Psoas muscle (tissue), 8 donors: ENCODE measurements around the gene RARA. TPM values are rescaled to one million over a fixed set of nuclear protein-coding genes. Genes with fewer than 3 reads are reported as not detected.
"Not testable (repeated sequence)": the region's sequence is repeated elsewhere in the genome, so short reads cannot be mapped to it uniquely, and the experiment has no call there.

Source experiments
- ATAC-seq, 4 donors: fragments of 200-7000 bp; cut with Tn5 transposase; one replicate each; pipeline ENCODE4 v1.9.1; 2020; ENCODE audit warnings: moderate library complexity in 3 of 4, mild to moderate bottlenecking in 2 of 4
- DNase-seq, 2 donors: peaks; one replicate each; pipeline ENCODE4 v3.0.0-alpha.2; 2020
- H3K27ac ChIP-seq: fragments of 200-600 bp; one replicate; pipeline ENCODE4 v1.8.0; 2022
- H3K27me3 ChIP-seq, 3 donors: fragments of 200-600 bp in 1 of 3; one replicate each; pipeline versions ENCODE4 v1.6.1 to v1.8.0; 2013 to 2022; ENCODE audit warnings: low read length in 2 of 3, mild to moderate bottlenecking in 2 of 3, moderate library complexity in 1 of 3; ENCODE audit not compliant: insufficient read depth in 3 of 3
- H3K36me3 ChIP-seq, 2 donors: fragments of 200-600 bp in 1 of 2; one replicate each; pipeline versions ENCODE4 v1.6.1 to v1.8.0; 2013 to 2022; ENCODE audit warnings: low read depth in 1 of 2, mild to moderate bottlenecking in 1 of 2, moderate library complexity in 1 of 2; ENCODE audit not compliant: insufficient read depth in 1 of 2
- H3K4me1 ChIP-seq: fragments of 200-600 bp; one replicate; pipeline ENCODE4 v1.8.0; 2022
- H3K4me3 ChIP-seq: fragments of 200-600 bp; one replicate; pipeline ENCODE4 v1.8.0; 2022; ENCODE audit warnings: mild to moderate bottlenecking
- H3K9me3 ChIP-seq: fragments of 200-600 bp; one replicate; pipeline ENCODE4 v1.8.0; 2022
- WGBS, 3 donors: extraction: QIAGEN DNeasy Blood & Tissue Kit; methylation state at CpG; one replicate each; pipeline versions ENCODE4 v1.1.6 to v1.1.7; 2013; 5-methylcytosine and 5-hydroxymethylcytosine counted together
- intact Hi-C, 2 donors: fragments of 100-400 bp; cut with DNase I; formaldehyde crosslinking; loops; one replicate each; pipeline versions ENCODE4 v1.11.0 to v1.14.2; 2022
- polyA plus RNA-seq, 3 donors: library from polyadenylated mRNA; stranded (reverse); fragments of 200-250 nt; gene quantifications; one replicate each; pipeline ENCODE4 v1.2.3, GENCODE V29; 2013
- total RNA-seq, 4 donors: library from RNA; stranded (reverse); fragmentation: NEBNext Ultra II Directional in 2 of 4; extraction: Animal tissue kit (Norgen Biotek cat#: 25700) in 2 of 4; gene quantifications; one replicate each; pipeline versions ENCODE4 v1.2.1 to v1.2.4, GENCODE V29; 2021 to 2023
- TF ChIP-seq, protein P1 (sequence below): fragments of 200-600 bp; IDR thresholded peaks from one replicate; pipeline ENCODE4 v1.8.0; 2022; ENCODE audit warnings: antibody characterized with exemption
- donor health status: healthy with polysubstance abuse.
- donor health status: DM: no; HTN: no; CAD: no; lungs with moderate emphysema.
- donor health status: Bipolar disorder and iron deficiency.
- donor health status: healthy.
- donor health status: DM: yes; HTN: yes; CAD: no.
- donor health status: DM: no; HTN: no; CAD: no.
- donor health status: DM: no; HTN: no; CAD: no.
- donor health status: DM: yes; HTN: yes; CAD: no.

RARA gene
- total and polyA plus RNA-seq, 7 donors: 15.0 to 76.9 (median 41.6) TPM

DNA sequence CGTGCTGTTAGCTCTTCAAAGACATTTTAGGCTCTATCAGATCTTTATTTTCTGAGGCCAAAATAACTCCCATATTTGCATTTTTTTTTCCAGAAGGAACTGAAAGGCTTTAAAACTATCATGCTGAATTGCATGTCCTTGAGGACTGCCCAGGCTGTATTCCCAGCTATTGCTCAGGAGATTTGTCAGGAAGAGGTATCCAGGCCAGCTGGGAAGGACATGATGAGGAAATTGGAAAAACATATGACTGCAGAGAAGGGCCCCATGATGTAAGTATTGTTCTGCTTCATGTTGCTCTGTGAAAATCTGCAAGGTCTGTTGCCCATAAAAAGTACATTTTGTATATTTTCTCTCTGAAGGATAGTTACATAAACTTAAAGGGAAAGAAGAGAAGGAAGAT lies 15.6 kb upstream of the RARA start:
- TF ChIP-seq, protein P1, sequence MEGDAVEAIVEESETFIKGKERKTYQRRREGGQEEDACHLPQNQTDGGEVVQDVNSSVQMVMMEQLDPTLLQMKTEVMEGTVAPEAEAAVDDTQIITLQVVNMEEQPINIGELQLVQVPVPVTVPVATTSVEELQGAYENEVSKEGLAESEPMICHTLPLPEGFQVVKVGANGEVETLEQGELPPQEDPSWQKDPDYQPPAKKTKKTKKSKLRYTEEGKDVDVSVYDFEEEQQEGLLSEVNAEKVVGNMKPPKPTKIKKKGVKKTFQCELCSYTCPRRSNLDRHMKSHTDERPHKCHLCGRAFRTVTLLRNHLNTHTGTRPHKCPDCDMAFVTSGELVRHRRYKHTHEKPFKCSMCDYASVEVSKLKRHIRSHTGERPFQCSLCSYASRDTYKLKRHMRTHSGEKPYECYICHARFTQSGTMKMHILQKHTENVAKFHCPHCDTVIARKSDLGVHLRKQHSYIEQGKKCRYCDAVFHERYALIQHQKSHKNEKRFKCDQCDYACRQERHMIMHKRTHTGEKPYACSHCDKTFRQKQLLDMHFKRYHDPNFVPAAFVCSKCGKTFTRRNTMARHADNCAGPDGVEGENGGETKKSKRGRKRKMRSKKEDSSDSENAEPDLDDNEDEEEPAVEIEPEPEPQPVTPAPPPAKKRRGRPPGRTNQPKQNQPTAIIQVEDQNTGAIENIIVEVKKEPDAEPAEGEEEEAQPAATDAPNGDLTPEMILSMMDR: no peak
- Histone ChIP-seq H3K4me1 (peaks cover 10% of the 10 kb centered on the region), H3K9me3 (no peaks in the 10 kb centered on the region), H3K36me3 (no peaks in the 10 kb centered on the region), H3K27ac (peak overlapping the region; percentile 69), H3K4me3 (no peak overlapping the region), H3K27me3 (no peaks in the 10 kb centered on the region)
- no peak for DNase-seq
- intact Hi-C loops: loop anchor here in 1 of 2 donors (10.0 kb wide), 1 partner anchor 279 kb away; the partner anchor contains the start of gene CSF3
- peak in 3 of 4 donors; percentile 31 to 54 (median 37) for ATAC-seq
- 41 to 74% (median 73%) methylated on average over 1 of the region's 1 CpG for WGBS, 3 donors

DNA sequence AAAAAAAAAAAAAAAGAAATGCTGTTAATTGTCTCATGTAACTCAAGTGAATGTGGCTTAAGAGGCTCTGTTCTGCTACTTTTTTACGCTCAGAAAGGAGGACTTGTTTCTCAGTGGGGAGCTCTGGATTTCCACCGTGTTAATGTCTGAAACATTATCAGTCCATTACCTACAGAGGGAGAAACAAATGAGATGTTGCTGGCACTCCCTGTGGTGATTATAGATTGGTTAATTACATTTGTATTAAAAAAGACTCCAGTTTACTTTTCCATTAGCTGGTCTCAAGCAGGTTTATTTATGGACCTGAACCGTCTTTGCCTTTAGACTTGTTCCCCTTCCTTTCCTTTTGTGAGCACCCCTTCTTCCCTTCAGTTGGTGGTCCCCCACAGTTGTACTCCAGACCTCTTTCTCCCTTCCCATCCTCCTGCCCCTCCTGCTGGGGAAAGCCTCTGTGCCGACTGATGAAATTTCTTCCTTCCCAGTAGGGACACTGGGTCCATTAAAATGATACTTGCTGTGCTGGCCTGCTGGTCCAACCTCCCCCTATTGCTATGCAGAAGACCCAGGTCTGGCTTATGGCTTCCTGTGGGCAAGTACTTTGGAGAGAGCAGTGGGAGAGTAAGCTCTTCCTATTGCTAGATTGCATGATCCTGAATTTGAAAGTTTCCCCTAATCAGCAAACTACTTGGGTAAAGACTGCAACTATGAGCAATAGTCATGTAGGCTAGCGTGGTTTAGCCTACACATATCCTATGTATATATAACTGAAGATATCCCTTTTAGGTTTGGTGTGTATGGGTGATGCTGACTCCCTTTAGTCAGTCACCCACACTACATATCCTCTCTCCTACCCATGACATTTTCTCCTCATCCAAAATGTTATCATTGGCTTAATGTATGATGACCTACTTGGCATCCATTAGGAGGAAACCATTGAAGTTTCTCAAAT lies 13.2 kb upstream of the RARA start:
- Histone ChIP-seq H3K4me3 (no peak overlapping the region), H3K27me3 (no peaks in the 10 kb centered on the region), H3K4me1 (peaks cover 11% of the 10 kb centered on the region), H3K9me3 (no peaks in the 10 kb centered on the region), H3K27ac (peak overlapping the region; percentile 43), H3K36me3 (no peaks in the 10 kb centered on the region)
- ATAC-seq (no peak), DNase-seq (peak in 1 of 2 donors; percentile 4)
- TF ChIP-seq, protein P1: no peak
- 71 to 77% (median 75%) methylated on average over 5 of the region's 5 CpGs for WGBS, 3 donors
- intact Hi-C loops: loop anchor here in 1 of 2 donors (10.0 kb wide), 1 partner anchor 281 kb away; the partner anchor contains the start of gene CSF3

DNA sequence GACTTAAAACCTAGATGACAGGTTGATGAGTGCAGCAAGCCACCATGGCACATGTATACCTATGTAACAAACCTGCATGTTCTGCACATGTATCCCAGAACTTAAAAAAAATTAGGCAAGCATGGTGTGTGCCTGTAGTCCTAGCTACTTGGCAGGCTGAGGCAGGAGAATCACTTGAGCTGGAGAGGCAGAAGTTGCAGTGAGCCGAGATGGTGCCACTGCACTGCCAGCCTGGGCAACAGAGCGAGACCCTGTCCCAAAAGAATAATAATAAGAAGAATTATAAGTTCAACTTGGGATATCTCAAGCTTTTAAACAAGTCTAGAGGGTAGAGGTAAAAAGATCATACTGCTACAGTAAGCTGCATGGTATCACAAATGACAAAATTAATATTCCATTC lies 11.5 kb upstream of the RARA start:
- ATAC-seq (no peak), DNase-seq (no peak)
- Histone ChIP-seq H3K27ac (no peak overlapping the region), H3K9me3 (no peaks in the 10 kb centered on the region), H3K36me3 (no peaks in the 10 kb centered on the region), H3K4me3 (no peak overlapping the region), H3K27me3 (no peaks in the 10 kb centered on the region), H3K4me1 (peaks cover 5% of the 10 kb centered on the region)
- intact Hi-C loops: loop anchor here in 1 of 2 donors (10.0 kb wide), 1 partner anchor 283 kb away; the partner anchor contains the start of gene CSF3
- 83 to 87% (median 85%) methylated on average over 2 of the region's 2 CpGs for WGBS, 3 donors
- TF ChIP-seq, protein P1: no peak

DNA sequence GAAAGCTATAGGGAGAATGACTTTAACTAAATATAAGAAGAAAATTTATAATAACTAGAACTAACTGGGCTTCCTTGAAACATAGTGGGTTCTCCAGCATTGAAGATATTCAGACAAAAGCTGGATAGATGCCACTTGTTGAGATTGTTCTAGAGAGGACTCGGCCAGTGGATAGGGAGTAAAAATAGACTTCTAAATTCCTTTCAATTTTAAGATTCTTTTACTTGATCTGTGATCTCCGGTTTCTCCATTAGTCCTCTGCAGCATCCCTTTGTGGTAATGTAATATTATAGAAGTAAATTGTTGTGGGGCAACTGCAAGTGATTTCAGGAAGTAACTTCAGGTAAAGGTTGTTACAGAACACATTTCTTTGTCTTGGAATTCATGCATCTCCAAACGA lies 10.3 kb upstream of the RARA start:
- WGBS, 3 donors: 11 to 17% (median 12%) methylated on average over 3 of the region's 3 CpGs
- H3K4me1 ChIP-seq: peaks cover 16% of the 10 kb centered on the region

DNA sequence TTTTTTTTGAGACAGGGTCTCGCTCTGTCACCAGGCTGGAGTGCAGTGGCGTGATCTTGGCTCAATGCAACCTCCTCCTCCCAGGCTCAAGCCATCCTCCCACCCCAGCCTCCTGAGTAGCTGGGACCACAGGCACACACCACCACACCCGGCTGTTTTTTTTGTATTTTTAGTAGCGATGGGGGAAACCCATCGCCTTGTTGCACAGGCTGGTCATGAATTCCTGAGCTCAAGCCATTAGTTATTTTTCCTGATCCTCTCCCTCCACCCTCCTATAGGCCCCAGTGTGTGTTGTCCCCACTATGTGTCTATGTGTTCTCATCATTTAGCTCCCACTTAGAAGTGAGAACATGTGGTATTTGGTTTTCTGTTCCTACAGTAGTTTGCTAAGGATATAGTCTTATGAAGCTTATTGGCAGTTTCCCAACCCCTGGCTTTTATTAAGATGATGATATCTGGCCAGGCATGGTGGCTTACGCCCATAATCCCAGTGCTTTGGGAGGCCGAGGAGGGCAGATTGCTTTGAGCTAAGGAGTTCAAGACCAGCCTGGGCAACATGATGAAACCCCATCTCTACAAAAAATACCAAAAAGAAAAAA lies 9.7 kb upstream of the RARA start:
- WGBS, 3 donors: 64 to 79% (median 65%) methylated on average over 7 of the region's 7 CpGs
- peak in 1 of 2 donors; percentile 19 for DNase-seq
- not testable (repeated sequence) for H3K9me3 ChIP-seq, H3K4me3 ChIP-seq, H3K27me3 ChIP-seq, H3K36me3 ChIP-seq, ATAC-seq, H3K27ac ChIP-seq
- intact Hi-C loops: loop anchor here in 1 of 2 donors (10.0 kb wide), 1 partner anchor 284 kb away; the partner anchor contains the start of gene CSF3
- peaks cover 21% of the 10 kb centered on the region for H3K4me1 ChIP-seq

More for the DNA sequence above, 10.3 kb upstream of the RARA start:
- no peaks in the 10 kb centered on the region for H3K9me3 ChIP-seq
- DNase-seq: no peak
- no peak overlapping the region for H3K27ac ChIP-seq
- intact Hi-C loops: loop anchor here in 1 of 2 donors (10.0 kb wide), 1 partner anchor 284 kb away; the partner anchor contains the start of gene CSF3
- TF ChIP-seq, protein P1: no peak
- H3K4me3 ChIP-seq: no peak overlapping the region
- no peak for ATAC-seq
- H3K36me3 ChIP-seq: no peaks in the 10 kb centered on the region
- H3K27me3 ChIP-seq: no peaks in the 10 kb centered on the region
